ENCODE results near the gene REEP6. TPM values are rescaled to one million over a fixed set of nuclear protein-coding genes. Genes with fewer than 3 reads are reported as not detected.

Gene REEP6
- total and polyA plus RNA-seq, 2 of the 8 experiments (the other 6 are each of a cell fraction or from before 2014, with no cell fraction given) = 12.6 to 20.7 TPM

GRCh38 chr19:1471010-1471514 is 19.9 kb upstream of the REEP6 start (continued):
- no peak for TF ChIP-seq CBX8 (IDR thresholded peaks at IDR 0.05; ENCODE audit: borderline replicate concordance, low read depth, low read length)
- TF ChIP-seq CHD1 (IDR thresholded peaks at IDR 0.05; ENCODE audit: low read depth, low read length) = peak; percentile 68
- no peak for TF ChIP-seq SIRT6 (IDR thresholded peaks at IDR 0.05; ENCODE audit: low read length)
- no peak for TF ChIP-seq RBBP5 (IDR thresholded peaks at IDR 0.05; ENCODE audit: borderline replicate concordance, low read depth, low read length)
- 0 out of 2 replicates have a peak, but pooled peaks have one; percentile 77 for TF ChIP-seq GABPA (IDR thresholded peaks at IDR 0.05; ENCODE audit: borderline replicate concordance, insufficient read depth, low read length)

All from H1 (cell line).